Loucy (cell line): ENCODE results near the gene TEX261.

ENCODE experiments used
- H2AFZ ChIP-seq: fragments of 200-600 bp; sonication (generic); 2 replicates; pipeline ENCODE4 v1.6.0; 2016; ENCODE audit warnings: antibody characterized with exemption, mild to moderate bottlenecking, low read length, moderate library complexity
- H3F3A ChIP-seq: fragments of 200-600 bp; 2 replicates; pipeline ENCODE4 v1.6.0; 2016; ENCODE audit warnings: antibody characterized with exemption, low read depth, mild to moderate bottlenecking
- H3K27me3 ChIP-seq: fragments of 200-600 bp; sonication (generic); 2 replicates; pipeline ENCODE4 v1.6.1; 2014; ENCODE audit warnings: low read length, mild to moderate bottlenecking; ENCODE audit not compliant: insufficient read depth, poor library complexity, severe bottlenecking
- H3K36me3 ChIP-seq: fragments of 200-600 bp; sonication (generic); 2 replicates; pipeline ENCODE4 v1.6.1; 2016; ENCODE audit warnings: low read length; ENCODE audit not compliant: insufficient read depth
- H3K4me1 ChIP-seq: fragments of 200-600 bp; sonication (generic); 2 replicates; pipeline ENCODE4 v1.5.1; 2014; ENCODE audit warnings: low read length, mild to moderate bottlenecking; ENCODE audit not compliant: insufficient read depth, poor library complexity, severe bottlenecking
- H3K4me2 ChIP-seq: fragments of 200-600 bp; sonication (generic); 2 replicates; pipeline ENCODE4 v1.6.0; 2014; ENCODE audit warnings: antibody characterized with exemption, low read length, low read depth, mild to moderate bottlenecking; ENCODE audit not compliant: poor library complexity, severe bottlenecking
- H3K4me3 ChIP-seq: fragments of 200-600 bp; sonication (generic); 2 replicates; pipeline ENCODE4 v1.5.1; 2014; ENCODE audit warnings: low read length, mild to moderate bottlenecking, mixed read lengths; ENCODE audit not compliant: poor library complexity, severe bottlenecking
- H3K79me2 ChIP-seq: fragments of 200-600 bp; sonication (generic); 2 replicates; pipeline ENCODE4 v1.6.1; 2014; ENCODE audit warnings: low read length; ENCODE audit not compliant: insufficient read depth
- H3K9ac ChIP-seq: fragments of 200-600 bp; sonication (generic); 2 replicates; pipeline ENCODE4 v1.6.0; 2014; ENCODE audit warnings: mild to moderate bottlenecking, low read depth, low read length, moderate library complexity; ENCODE audit not compliant: poor library complexity, severe bottlenecking
- H3K9me2 ChIP-seq: fragments of 200-600 bp; sonication (generic); replicated peaks from 2 replicates; pipeline ENCODE4 v1.6.1; 2016; ENCODE audit warnings: low read depth, low read length, mixed read lengths
- H3K9me3 ChIP-seq: fragments of 200-600 bp; sonication (generic); 2 replicates; pipeline ENCODE4 v1.6.1; 2014; ENCODE audit warnings: mild to moderate bottlenecking, antibody characterized with exemption, low read length, low read depth; ENCODE audit not compliant: insufficient read depth
- H4K20me1 ChIP-seq: fragments of 200-600 bp; sonication (generic); 2 replicates; pipeline ENCODE4 v1.6.0; 2014; ENCODE audit warnings: antibody characterized with exemption, low read length, mild to moderate bottlenecking; ENCODE audit not compliant: insufficient read depth, poor library complexity, severe bottlenecking
- EZH2phosphoT487 ChIP-seq: fragments of 200-600 bp; IDR thresholded peaks from 2 replicates; pipeline ENCODE4 v1.6.1; 2018; ENCODE audit warnings: antibody characterized with exemption, mild to moderate bottlenecking, moderate library complexity, borderline replicate concordance
- TF ChIP-seq, protein P1 (sequence below): fragments of 200-600 bp; sonication (generic); conservative IDR thresholded peaks from 2 replicates; pipeline ENCODE4 v1.5.1; 2014; ENCODE audit warnings: mild to moderate bottlenecking, antibody characterized with exemption, low read length

The TEX261 gene

DNA sequence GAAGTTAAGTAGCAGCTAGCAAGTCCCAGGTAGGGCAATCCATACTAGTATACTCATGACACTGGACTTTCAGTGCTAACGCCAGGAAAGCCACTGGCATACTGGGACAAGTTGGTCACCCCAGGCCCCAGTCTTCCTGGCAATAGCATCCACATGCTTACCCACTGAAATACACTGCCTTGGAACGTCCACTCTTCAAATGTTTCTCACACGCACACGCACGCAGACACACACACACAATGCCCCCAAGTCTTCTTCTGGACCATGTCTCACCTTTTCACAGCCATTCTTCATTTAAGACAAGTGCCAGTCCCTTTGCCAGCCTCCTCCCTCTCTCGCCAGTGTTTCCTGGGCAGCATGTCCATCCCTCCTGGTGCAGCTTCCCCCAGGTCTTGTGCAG, 8.7 kb upstream of the TEX261 start:
- no peaks in the 10 kb centered on the region for H3F3A ChIP-seq
- peaks cover 14% of the 10 kb centered on the region for H3K4me1 ChIP-seq
- TF ChIP-seq, protein P1, sequence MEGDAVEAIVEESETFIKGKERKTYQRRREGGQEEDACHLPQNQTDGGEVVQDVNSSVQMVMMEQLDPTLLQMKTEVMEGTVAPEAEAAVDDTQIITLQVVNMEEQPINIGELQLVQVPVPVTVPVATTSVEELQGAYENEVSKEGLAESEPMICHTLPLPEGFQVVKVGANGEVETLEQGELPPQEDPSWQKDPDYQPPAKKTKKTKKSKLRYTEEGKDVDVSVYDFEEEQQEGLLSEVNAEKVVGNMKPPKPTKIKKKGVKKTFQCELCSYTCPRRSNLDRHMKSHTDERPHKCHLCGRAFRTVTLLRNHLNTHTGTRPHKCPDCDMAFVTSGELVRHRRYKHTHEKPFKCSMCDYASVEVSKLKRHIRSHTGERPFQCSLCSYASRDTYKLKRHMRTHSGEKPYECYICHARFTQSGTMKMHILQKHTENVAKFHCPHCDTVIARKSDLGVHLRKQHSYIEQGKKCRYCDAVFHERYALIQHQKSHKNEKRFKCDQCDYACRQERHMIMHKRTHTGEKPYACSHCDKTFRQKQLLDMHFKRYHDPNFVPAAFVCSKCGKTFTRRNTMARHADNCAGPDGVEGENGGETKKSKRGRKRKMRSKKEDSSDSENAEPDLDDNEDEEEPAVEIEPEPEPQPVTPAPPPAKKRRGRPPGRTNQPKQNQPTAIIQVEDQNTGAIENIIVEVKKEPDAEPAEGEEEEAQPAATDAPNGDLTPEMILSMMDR, result no peak
- no peak for TF ChIP-seq EZH2phosphoT487
- no peaks in the 10 kb centered on the region for H3K27me3 ChIP-seq
- no peaks in the 10 kb centered on the region for H3K36me3 ChIP-seq
- H3K4me3 ChIP-seq, result no peak overlapping the region
- no peaks in the 10 kb centered on the region for H4K20me1 ChIP-seq
- no peaks in the 10 kb centered on the region for H3K9me2 ChIP-seq
- no peak overlapping the region for H3K4me2 ChIP-seq
- no peak overlapping the region for H3K9ac ChIP-seq
- H2AFZ ChIP-seq, result no peak overlapping the region
- H3K9me3 ChIP-seq, result no peaks in the 10 kb centered on the region
- no peaks in the 10 kb centered on the region for H3K79me2 ChIP-seq

DNA sequence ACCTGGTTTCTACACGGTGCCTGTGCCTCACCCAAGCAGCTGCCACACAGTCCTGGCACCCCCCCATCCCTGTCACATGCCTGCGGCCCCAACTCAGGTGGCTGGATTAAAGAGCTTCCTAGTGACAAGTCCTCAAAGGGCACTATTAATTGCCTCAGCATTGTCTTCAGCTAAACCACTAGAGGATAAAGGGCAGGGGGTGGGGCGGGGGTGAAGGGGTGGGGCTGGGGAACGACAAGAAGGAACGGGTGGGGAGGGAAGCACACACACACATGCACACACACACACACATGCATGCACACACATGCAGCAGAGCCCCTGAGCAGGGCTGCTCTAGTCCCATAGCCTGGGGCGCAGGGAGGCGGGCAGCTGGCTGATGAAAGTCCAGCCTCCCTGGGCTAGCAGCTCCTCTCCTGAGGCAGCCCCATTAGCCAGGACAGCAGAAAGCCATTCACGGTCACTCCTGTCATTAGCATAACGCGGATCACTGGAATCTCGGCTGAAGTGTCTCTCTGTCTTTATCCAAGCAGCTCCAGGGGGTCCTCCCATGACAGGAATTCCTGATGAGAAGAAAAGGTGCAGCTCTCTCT, 7.4 kb upstream of the TEX261 start:
- Histone ChIP-seq H3K4me3 (no peak overlapping the region), H4K20me1 (no peaks in the 10 kb centered on the region), H3K79me2 (no peaks in the 10 kb centered on the region), H3K4me2 (no peak overlapping the region), H3K9me3 (no peaks in the 10 kb centered on the region), H3F3A (no peaks in the 10 kb centered on the region), H3K4me1 (peaks cover 14% of the 10 kb centered on the region), H3K9me2 (no peaks in the 10 kb centered on the region), H3K9ac (no peak overlapping the region), H2AFZ (0 out of 2 replicates have a peak overlapping the region, but pooled peaks have one; percentile 85), H3K36me3 (no peaks in the 10 kb centered on the region), H3K27me3 (no peaks in the 10 kb centered on the region)
- no peak for TF ChIP-seq EZH2phosphoT487
- TF ChIP-seq, protein P1, result no peak

DNA sequence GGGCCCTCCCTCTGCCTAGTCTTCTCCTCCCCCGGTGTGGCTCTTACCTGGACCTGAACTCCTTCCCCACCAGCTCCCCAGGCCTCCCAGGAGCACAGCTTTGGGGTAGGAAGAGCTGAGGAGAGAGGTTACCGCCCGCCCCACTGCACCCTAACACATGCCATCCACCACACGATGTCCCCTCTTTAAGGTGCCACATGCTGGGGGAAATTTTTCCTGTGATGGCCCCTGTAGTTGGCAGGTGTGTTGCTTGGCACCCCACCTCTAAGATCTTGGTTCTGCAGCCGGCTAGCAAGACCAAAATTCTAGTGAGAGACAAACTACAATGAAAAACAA, 6.9 kb upstream of the TEX261 start:
- H3K36me3 ChIP-seq, result no peaks in the 10 kb centered on the region
- no peaks in the 10 kb centered on the region for H3K9me3 ChIP-seq
- peak overlapping the region; percentile 59 for H3K9ac ChIP-seq
- peaks cover 14% of the 10 kb centered on the region for H3K4me1 ChIP-seq
- no peak for TF ChIP-seq EZH2phosphoT487
- TF ChIP-seq, protein P1, result no peak
- H2AFZ ChIP-seq, result peak overlapping the region; percentile 85
- no peaks in the 10 kb centered on the region for H3K27me3 ChIP-seq
- H3K79me2 ChIP-seq, result no peaks in the 10 kb centered on the region
- H3K9me2 ChIP-seq, result no peaks in the 10 kb centered on the region
- H3K4me2 ChIP-seq, result peak overlapping the region; percentile 64
- H4K20me1 ChIP-seq, result no peaks in the 10 kb centered on the region
- H3K4me3 ChIP-seq, result no peak overlapping the region
- no peaks in the 10 kb centered on the region for H3F3A ChIP-seq
